Calu3 (cell line): ENCODE data around the gene FOXB2. TPM values are rescaled to one million over a fixed set of nuclear protein-coding genes. Genes with fewer than 3 reads are reported as not detected.

Source experiments
- BruUV-seq: library from RNA; stranded (reverse); fragments of 400-500 nt; replicated peaks from 2 replicates; lab custom pipeline; 2021; lab: Mats Ljungman, UMichigan
- CTCF ChIA-PET: fragments of 300-600 bp; sonication (Branson Sonifier 250); formaldehyde crosslinking; loops from one replicate; lab custom pipeline; 2022; ENCODE audit warnings: antibody characterized with exemption; lab: Charles Lee
- DNase-seq: peaks from one replicate; pipeline ENCODE4 v3.0.0; 2022
- H3K27ac Mint-ChIP-seq: one replicate; pipeline ENCODE4 v1.8.0; 2022; ENCODE audit warnings: mixed read lengths; ENCODE audit not compliant: unreplicated experiment
- H3K27me3 Mint-ChIP-seq: one replicate; pipeline ENCODE4 v1.8.0; 2022; ENCODE audit warnings: mixed read lengths; ENCODE audit not compliant: unreplicated experiment
- H3K36me3 Mint-ChIP-seq: one replicate; pipeline ENCODE4 v1.8.0; 2022; ENCODE audit warnings: mild to moderate bottlenecking, moderate library complexity, mixed read lengths; ENCODE audit not compliant: insufficient read depth, unreplicated experiment
- H3K4me1 Mint-ChIP-seq: one replicate; pipeline ENCODE4 v1.8.0; 2022; ENCODE audit warnings: mild to moderate bottlenecking, low read depth, mixed read lengths; ENCODE audit not compliant: unreplicated experiment
- H3K4me3 Mint-ChIP-seq: one replicate; pipeline ENCODE4 v1.8.0; 2022; ENCODE audit warnings: mild to moderate bottlenecking, low read depth, moderate library complexity, mixed read lengths; ENCODE audit not compliant: unreplicated experiment
- H3K9me3 Mint-ChIP-seq: one replicate; pipeline ENCODE4 v1.8.0; 2022; ENCODE audit warnings: low read depth, mixed read lengths; ENCODE audit not compliant: unreplicated experiment
- CTCF ChIP-seq: fragments of 200-600 bp; IDR thresholded peaks from one replicate; pipeline ENCODE4 v1.8.0; 2022; ENCODE audit warnings: antibody characterized with exemption; ENCODE audit not compliant: unreplicated experiment
- intact Hi-C: fragments of 100-400 bp; cut with micrococcal nuclease; formaldehyde crosslinking; loops from one replicate; pipeline ENCODE4 v1.10.0; 2022; ENCODE audit not compliant: unreplicated experiment
- total RNA-seq: library from RNA; stranded (reverse); gene quantifications from 2 replicates; pipeline ENCODE4 v1.2.3, GENCODE V29; 2022

The FOXB2 gene
- total RNA-seq, 1 experiment from 2014 or later = not detected

- intact Hi-C loops = no loop called here
These were observed 44.3 kb downstream of the FOXB2 start for GRCh38 chr9:77063645-77064285.

GRCh38 chr9:77066388-77066787 lies 46.9 kb downstream of the FOXB2 start:
- Mint-ChIP-seq H3K27me3 (no peaks in the 10 kb centered on the region), H3K4me1 (no peaks in the 10 kb centered on the region), H3K27ac (no peak overlapping the region), H3K36me3 (no peaks in the 10 kb centered on the region), H3K4me3 (no peak overlapping the region), H3K9me3 (no peaks in the 10 kb centered on the region)
- no TSS peak for BruUV-seq
- CTCF ChIA-PET = no interaction called here
- DNase-seq = no peak
- TF ChIP-seq CTCF = no peak
- intact Hi-C loops = no loop called here

More at GRCh38 chr9:77063645-77064285, 44.3 kb downstream of the FOXB2 start:
- Mint-ChIP-seq H3K4me1 (no peaks in the 10 kb centered on the region), H3K9me3 (no peaks in the 10 kb centered on the region), H3K27ac (no peak overlapping the region), H3K27me3 (no peaks in the 10 kb centered on the region), H3K4me3 (no peak overlapping the region), H3K36me3 (no peaks in the 10 kb centered on the region)
- no peak for TF ChIP-seq CTCF
- no TSS peak for BruUV-seq
- no peak for DNase-seq
- CTCF ChIA-PET = no interaction called here

Other genes with a start within 250 kb of the FOXB2 start
- 0.07 TPM in 1 of 2 replicates, not detected in the other for gene PRUNE2, start 113.5 kb upstream of the FOXB2 start, total RNA-seq
- 32.6 and 32.7 TPM in 2 replicates for gene VPS13A, start 157.9 kb downstream of the FOXB2 start, total RNA-seq